NT2/D1 (cell line): Measurements from ENCODE around the gene ZBTB8A.
"Not testable (repeated sequence)": the region's sequence is repeated elsewhere in the genome, so short reads cannot be mapped to it uniquely, and the experiment has no call there.

Source experiments
- DNase-seq: peaks from one replicate; pipeline ENCODE4 v3.0.0-alpha.2; 2011; ENCODE audit warnings: low read depth, low spot score
- H3K27me3 ChIP-seq: 2 replicates; pipeline ENCODE4 v1.6.0; 2011; ENCODE audit warnings: mild to moderate bottlenecking; ENCODE audit not compliant: insufficient read length, insufficient read depth
- H3K36me3 ChIP-seq: 2 replicates; pipeline ENCODE4 v1.6.1; 2011; ENCODE audit warnings: mild to moderate bottlenecking, low read length, mixed read lengths; ENCODE audit not compliant: insufficient read depth, insufficient read length
- H3K4me1 ChIP-seq: 2 replicates; pipeline ENCODE4 v1.5.1; 2011; ENCODE audit not compliant: insufficient read depth, insufficient read length
- H3K4me3 ChIP-seq: 2 replicates; pipeline ENCODE4 v1.5.1; 2011; ENCODE audit warnings: low read depth; ENCODE audit not compliant: insufficient read length
- H3K9ac ChIP-seq: 2 replicates; pipeline ENCODE4 v1.6.0; 2011; ENCODE audit warnings: low read depth; ENCODE audit not compliant: insufficient read length
- H3K9me3 ChIP-seq: 2 replicates; pipeline ENCODE4 v1.5.1; 2011; ENCODE audit warnings: mild to moderate bottlenecking, low read length; ENCODE audit not compliant: insufficient read depth
- SUZ12 ChIP-seq: IDR thresholded peaks from 2 replicates; pipeline ENCODE4 v1.6.1; 2011; ENCODE audit not compliant: insufficient read length, insufficient read depth; ENCODE audit errors: extremely low read depth
- YY1 ChIP-seq: IDR thresholded peaks from 2 replicates; pipeline ENCODE4 v1.6.1; 2011; ENCODE audit not compliant: insufficient read length, insufficient read depth
- ZNF274 ChIP-seq: IDR thresholded peaks from 2 replicates; pipeline ENCODE4 v1.6.1; 2011; ENCODE audit warnings: mild to moderate bottlenecking, low read depth, low read length

The ZBTB8A gene

DNA sequence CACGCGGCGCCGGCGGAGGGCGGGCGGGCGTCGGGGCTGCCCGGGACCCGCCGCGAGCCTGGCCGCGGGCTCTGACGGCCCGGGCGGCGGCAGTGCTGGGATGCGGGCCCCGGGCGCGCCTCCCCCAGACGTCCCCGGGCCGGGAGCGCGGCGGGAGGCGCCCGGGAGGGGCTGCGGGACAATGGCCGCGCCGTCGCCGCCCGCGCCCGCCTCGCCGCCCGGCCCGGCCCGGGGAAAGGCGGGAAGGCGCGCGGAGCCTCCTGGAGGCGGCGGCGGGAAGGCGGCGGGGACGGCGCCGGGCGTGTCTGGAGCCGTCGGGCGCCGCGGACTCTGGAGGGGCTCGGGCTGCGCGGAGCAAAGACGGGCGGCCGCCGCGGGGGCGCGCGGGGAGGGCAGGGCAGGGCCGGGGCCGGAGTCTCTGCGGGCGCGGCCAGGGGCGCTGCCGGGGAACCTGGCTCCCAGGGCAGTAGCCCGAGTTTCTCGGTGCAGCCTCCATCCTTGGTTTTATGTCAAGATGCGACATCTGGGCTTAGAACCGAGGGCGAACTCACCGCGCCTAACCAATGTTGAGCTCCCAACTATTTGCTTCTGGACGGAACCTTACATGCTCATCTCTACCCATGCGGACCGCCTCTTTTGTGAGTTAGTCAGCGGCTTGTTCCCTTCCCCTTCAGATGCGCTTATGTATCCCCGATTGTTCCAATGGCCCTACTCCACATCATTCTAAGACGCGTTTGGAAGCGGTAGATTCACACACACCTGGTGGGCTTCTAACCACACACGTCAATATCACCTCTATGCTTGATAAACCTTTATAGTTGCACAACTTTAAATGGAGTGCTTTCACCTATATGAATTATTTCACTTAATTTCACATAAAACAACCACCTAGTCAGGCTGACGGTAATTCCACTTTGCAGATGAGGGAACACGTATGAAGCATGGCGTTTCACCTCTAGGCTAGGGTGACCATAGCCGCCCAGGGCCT, 651 bp downstream of the ZBTB8A start:
- DNase-seq: no peak
- H3K4me1 ChIP-seq: peaks cover 4% of the 10 kb centered on the region
- H3K9me3 ChIP-seq: no peaks in the 10 kb centered on the region
- peak overlapping the region; percentile 92 for H3K9ac ChIP-seq
- no peaks in the 10 kb centered on the region for H3K27me3 ChIP-seq
- H3K36me3 ChIP-seq: peaks cover 10% of the 10 kb centered on the region
- peak; percentile 8 for TF ChIP-seq YY1
- no peak for TF ChIP-seq ZNF274
- peak overlapping the region; percentile 87 for H3K4me3 ChIP-seq

DNA sequence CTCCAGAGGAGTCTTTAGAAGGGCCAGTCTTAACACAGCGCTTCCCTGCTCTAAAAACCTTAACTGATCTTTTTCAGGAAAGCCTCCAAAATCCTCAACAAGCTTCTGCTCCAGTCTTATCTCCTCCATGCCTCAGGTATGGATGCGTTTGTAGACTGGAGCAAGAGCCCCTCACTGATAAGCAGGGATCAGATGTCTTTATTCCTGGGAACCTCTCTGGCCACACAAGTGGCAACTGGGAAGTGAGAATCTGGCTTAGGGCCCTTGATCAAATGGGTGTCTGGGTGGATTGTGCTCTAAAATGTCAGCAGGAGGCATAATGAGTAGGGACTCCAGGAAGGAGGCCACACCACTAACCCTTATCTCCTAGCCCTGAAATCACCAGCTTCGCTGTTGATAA, 1.4 kb downstream of the ZBTB8A start:
- TF ChIP-seq ZNF274: no peak
- TF ChIP-seq YY1: no peak
- TF ChIP-seq SUZ12: no peak
- Histone ChIP-seq H3K9me3 (no peaks in the 10 kb centered on the region), H3K4me1 (peaks cover 4% of the 10 kb centered on the region), H3K36me3 (peaks cover 10% of the 10 kb centered on the region), H3K4me3 (peak overlapping the region; percentile 87), H3K9ac (peak overlapping the region; percentile 92), H3K27me3 (no peaks in the 10 kb centered on the region)
- no peak for DNase-seq

DNA sequence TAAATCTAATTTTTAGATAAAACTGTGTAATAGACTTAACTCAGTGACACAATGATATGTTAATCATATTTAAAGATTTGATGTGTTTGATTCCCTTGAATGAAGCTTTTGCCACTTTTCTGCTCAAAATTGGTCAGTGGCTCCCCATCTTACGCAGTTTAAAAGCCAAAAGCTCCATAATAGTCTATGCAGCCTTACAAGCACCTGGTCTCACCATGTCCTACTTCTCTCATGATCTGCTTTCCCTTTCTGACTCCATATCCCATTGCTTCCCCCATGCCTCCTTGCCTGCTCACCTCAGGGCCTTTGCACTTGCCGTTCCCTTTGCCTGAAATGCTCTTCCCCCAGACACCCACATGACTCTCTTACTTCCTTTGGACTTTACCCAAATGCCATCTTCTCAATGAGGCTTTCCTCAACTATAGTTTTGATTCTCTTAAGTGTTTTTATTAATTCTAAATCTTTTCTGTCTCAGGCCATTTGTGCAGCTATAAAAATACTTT, 1.9 kb downstream of the ZBTB8A start:
- Histone ChIP-seq H3K9me3 (no peaks in the 10 kb centered on the region), H3K27me3 (no peaks in the 10 kb centered on the region), H3K36me3 (peaks cover 10% of the 10 kb centered on the region), H3K9ac (no peak overlapping the region), H3K4me1 (peaks cover 4% of the 10 kb centered on the region), H3K4me3 (no peak overlapping the region)
- DNase-seq: no peak
- TF ChIP-seq YY1 (no peak), SUZ12 (no peak), ZNF274 (no peak)

DNA sequence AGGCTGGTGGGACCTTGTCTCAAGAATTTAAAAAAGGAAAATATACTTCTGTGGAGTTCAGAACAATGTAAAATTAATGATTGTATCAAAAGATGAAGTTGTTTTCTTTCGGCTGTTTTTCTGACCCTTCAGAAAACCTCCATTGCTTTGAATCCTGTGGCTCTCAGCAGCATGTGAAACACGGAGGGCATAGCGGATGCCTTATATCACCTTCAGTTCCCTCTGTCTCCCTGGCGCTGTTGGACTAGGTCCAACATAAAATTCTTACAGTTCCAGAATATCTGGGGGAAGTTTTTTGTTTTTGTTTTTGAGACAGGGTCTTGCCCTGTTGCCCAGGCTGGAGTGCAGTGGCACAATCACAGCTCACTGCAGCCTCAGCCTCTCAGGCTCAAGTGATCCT, 7.4 kb downstream of the ZBTB8A start:
- Histone ChIP-seq H3K4me1 (peaks cover 2% of the 10 kb centered on the region), H3K27me3 (no peaks in the 10 kb centered on the region), H3K4me3 (no peak overlapping the region), H3K9me3 (no peaks in the 10 kb centered on the region), H3K9ac (no peak overlapping the region), H3K36me3 (peaks cover 5% of the 10 kb centered on the region)
- TF ChIP-seq SUZ12: no peak
- no peak for TF ChIP-seq YY1
- no peak for DNase-seq

DNA sequence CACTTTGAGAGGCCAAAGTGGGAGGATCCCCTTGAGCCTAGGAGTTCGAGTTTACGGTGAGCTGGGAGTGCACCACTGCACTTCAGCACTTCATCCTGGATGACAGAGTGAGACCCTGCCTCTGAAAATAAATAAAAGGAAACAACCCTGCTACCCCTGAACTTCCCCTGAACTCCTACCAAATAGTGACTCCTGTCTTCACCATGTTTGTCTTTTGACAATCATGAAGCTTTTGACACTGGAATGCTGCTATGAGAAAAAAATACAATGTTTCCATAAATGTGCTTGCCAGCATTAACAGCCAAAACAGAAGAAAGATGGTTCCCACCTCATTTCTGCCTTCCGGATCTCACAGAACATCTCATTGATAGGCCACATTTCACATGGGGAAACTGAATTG, 10.4 kb downstream of the ZBTB8A start:
- no peak overlapping the region for H3K4me3 ChIP-seq
- TF ChIP-seq SUZ12 (no peak), YY1 (no peak), ZNF274 (no peak)
- no peak overlapping the region for H3K9ac ChIP-seq
- DNase-seq: no peak
- H3K9me3 ChIP-seq: no peaks in the 10 kb centered on the region
- peaks cover 10% of the 10 kb centered on the region for H3K36me3 ChIP-seq
- H3K27me3 ChIP-seq: no peaks in the 10 kb centered on the region
- H3K4me1 ChIP-seq: peaks cover 2% of the 10 kb centered on the region

DNA sequence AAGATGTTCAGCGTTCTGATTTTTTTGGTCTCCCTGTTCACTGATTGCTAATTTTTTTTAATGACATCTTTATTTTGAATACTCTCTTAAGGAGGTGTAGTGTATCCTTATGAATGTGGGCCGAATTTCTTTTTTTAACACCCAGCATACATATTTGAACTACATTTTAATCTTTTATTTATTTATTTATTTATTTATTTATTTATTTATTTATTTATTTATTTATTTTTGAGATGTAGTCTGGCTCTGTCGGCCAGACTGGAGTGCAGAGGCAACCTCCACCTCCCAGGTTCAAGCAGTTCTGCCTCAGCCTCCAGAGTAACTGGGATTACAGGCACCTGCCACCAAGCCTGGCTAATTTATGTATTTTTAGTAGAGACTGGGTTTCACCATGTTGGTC, 15.1 kb downstream of the ZBTB8A start:
- Histone ChIP-seq H3K36me3 (peaks cover 46% of the 10 kb centered on the region), H3K9ac (no peak overlapping the region), H3K9me3 (no peaks in the 10 kb centered on the region), H3K4me3 (no peak overlapping the region), H3K27me3 (no peaks in the 10 kb centered on the region), H3K4me1 (peaks cover 2% of the 10 kb centered on the region)
- DNase-seq: no peak
- TF ChIP-seq YY1 (no peak), SUZ12 (no peak), ZNF274 (no peak)

DNA sequence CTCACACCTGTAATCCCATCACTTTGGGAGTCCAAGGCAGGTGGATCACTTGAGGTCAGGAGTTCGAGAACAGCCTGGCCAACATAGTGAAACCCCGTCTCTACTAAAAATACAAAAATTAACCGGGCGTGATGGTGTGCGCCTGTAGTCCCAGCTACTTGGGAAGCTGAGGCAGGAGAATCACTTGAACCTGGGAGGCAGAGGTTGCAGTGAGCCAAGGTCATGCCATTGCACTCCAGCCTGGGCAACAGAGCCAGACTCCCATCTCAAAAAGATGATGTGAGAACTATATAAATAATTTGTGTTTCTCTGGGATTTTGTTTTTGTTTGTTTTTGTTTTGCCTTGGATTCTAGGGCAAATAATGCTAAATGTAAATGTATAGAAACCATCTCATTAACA, 17.8 kb downstream of the ZBTB8A start:
- H3K4me3 ChIP-seq: not testable (repeated sequence)
- peaks cover 66% of the 10 kb centered on the region for H3K36me3 ChIP-seq

More for the DNA sequence above, 17.8 kb downstream of the ZBTB8A start:
- DNase-seq, H3K27me3 ChIP-seq, H3K9ac ChIP-seq, H3K4me1 ChIP-seq, H3K9me3 ChIP-seq: not testable (repeated sequence)
